Body of pancreas (tissue), 4 donors: ENCODE data around the gene NANOS3.

ENCODE experiments used
- CTCF ChIP-seq, 7 experiments: fragments of 450-650 bp in 4 of 7; fragments of 200-600 bp in 3 of 7; sonication (generic) in 3 of 7; IDR thresholded peaks; one replicate each; pipeline ENCODE4 v1.5.1; 2016 to 2019; ENCODE audit warnings: antibody characterized with exemption in 7 of 7
- POLR2A ChIP-seq, 3 donors: fragments of 450-650 bp; IDR thresholded peaks; one replicate each; pipeline ENCODE4 v1.6.1; 2016; ENCODE audit warnings: antibody characterized with exemption in 3 of 3, mild to moderate bottlenecking in 2 of 3

- TF ChIP-seq CTCF (IDR thresholded peaks at IDR 0.05), result no peak
- no peak for TF ChIP-seq POLR2A (IDR thresholded peaks at IDR 0.05)
Measured at GRCh38 chr19:13929340-13929739, 52.4 kb downstream of the NANOS3 start.
